Activated CD4-positive, alpha-beta T cell treated with anti-CD3 and anti-CD28 coated beads, Interleukin-2, amount 10 ng/mL, durations not matched to agents 24 days and 14 days (primary cell): ENCODE measurements around the gene LPAR3. TPM values are rescaled to one million over a fixed set of nuclear protein-coding genes. Genes with fewer than 3 reads are reported as not detected.

Experiments
- DNase-seq: peaks from one replicate; pipeline ENCODE4 v3.0.0; 2022
- H3K27ac Mint-ChIP-seq: one replicate; pipeline ENCODE4 v1.8.0; 2022; ENCODE audit warnings: mild to moderate bottlenecking, mixed read lengths
- H3K27me3 Mint-ChIP-seq: one replicate; pipeline ENCODE4 v1.8.0; 2022; ENCODE audit warnings: mixed read lengths
- H3K36me3 Mint-ChIP-seq: one replicate; pipeline ENCODE4 v1.8.0; 2022; ENCODE audit warnings: low read depth, mild to moderate bottlenecking, mixed read lengths
- H3K4me1 Mint-ChIP-seq: one replicate; pipeline ENCODE4 v1.8.0; 2021; ENCODE audit warnings: mixed read lengths
- H3K4me3 Mint-ChIP-seq: one replicate; pipeline ENCODE4 v1.8.0; 2022; ENCODE audit warnings: mild to moderate bottlenecking, moderate library complexity, mixed read lengths
- H3K9me3 Mint-ChIP-seq: one replicate; pipeline ENCODE4 v1.8.0; 2021; ENCODE audit warnings: mixed read lengths
- intact Hi-C: fragments of 100-400 bp; cut with micrococcal nuclease; formaldehyde crosslinking; loops from one replicate; pipeline ENCODE4 v1.15.1; 2023
- total RNA-seq: library from RNA; stranded (reverse); gene quantifications from 2 replicates; pipeline ENCODE4 v1.2.3, GENCODE V29; 2022

LPAR3 gene, protein sequence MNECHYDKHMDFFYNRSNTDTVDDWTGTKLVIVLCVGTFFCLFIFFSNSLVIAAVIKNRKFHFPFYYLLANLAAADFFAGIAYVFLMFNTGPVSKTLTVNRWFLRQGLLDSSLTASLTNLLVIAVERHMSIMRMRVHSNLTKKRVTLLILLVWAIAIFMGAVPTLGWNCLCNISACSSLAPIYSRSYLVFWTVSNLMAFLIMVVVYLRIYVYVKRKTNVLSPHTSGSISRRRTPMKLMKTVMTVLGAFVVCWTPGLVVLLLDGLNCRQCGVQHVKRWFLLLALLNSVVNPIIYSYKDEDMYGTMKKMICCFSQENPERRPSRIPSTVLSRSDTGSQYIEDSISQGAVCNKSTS
- 0.19 and 0.21 TPM in 2 replicates for total RNA-seq

GRCh38 chr1:84892705-84893618 lies at the start of gene LPAR3:
TSS of gene LPAR3 (minus strand) at chr1:84893206. CDS start at chr1:84866120, 27,086 bp downstream.
- Mint-ChIP-seq H3K4me1 (peaks cover 24% of the 10 kb centered on the region), H3K9me3 (no peaks in the 10 kb centered on the region), H3K27me3 (peaks cover 49% of the 10 kb centered on the region), H3K27ac (no peak within 1 kb of the TSS), H3K4me3 (peak within 1 kb of the TSS; percentile 76), H3K36me3 (no peaks in the 10 kb centered on the region)
- DNase-seq, result peak; percentile 77
- intact Hi-C loops, result loop anchor here (5.0 kb wide), 1 partner anchor 41 kb away; no protein-coding TSS in a partner anchor

DNA sequence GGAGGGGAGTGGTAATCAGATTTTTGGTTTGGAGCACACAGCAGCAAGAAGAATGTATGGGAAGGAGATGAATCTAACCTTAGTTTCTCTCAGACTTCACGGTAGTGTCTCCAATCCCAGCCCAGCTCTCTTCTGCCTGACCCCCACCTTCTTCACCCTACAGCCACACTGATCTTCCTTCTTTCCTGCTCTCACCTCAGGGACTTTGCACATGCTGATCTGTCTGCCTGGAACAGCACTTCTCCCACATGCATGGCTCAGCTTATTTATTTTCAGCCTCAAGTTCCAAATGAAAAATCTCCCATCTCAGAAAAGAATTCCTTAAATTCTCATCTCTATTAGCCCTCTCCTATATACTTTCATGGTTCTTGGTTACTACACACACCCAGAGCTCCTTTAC lies 48.8 kb upstream of the LPAR3 start:
- peak; percentile 43 for DNase-seq
- intact Hi-C loops, result loop anchor here (10.0 kb wide), 1 partner anchor 797 kb away; the partner anchor contains the start of gene PRKACB
- no peak overlapping the region for H3K4me3 Mint-ChIP-seq
- H3K36me3 Mint-ChIP-seq, result peaks cover 18% of the 10 kb centered on the region
- no peaks in the 10 kb centered on the region for H3K9me3 Mint-ChIP-seq
- no peak overlapping the region for H3K27ac Mint-ChIP-seq
- H3K27me3 Mint-ChIP-seq, result no peaks in the 10 kb centered on the region
- peaks cover 21% of the 10 kb centered on the region for H3K4me1 Mint-ChIP-seq

GRCh38 chr1:84940481-84940880 lies 47.5 kb upstream of the LPAR3 start:
- no peak overlapping the region for H3K27ac Mint-ChIP-seq
- H3K4me3 Mint-ChIP-seq, result no peak overlapping the region
- H3K27me3 Mint-ChIP-seq, result no peaks in the 10 kb centered on the region
- H3K4me1 Mint-ChIP-seq, result peaks cover 17% of the 10 kb centered on the region
- H3K9me3 Mint-ChIP-seq, result no peaks in the 10 kb centered on the region
- H3K36me3 Mint-ChIP-seq, result peaks cover 17% of the 10 kb centered on the region
- DNase-seq, result no peak
- intact Hi-C loops, result loop anchor here (10.0 kb wide), 1 partner anchor 796 kb away; the partner anchor contains the start of gene PRKACB

GRCh38 chr1:84939761-84940160 lies 46.8 kb upstream of the LPAR3 start:
- peaks cover 10% of the 10 kb centered on the region for H3K4me1 Mint-ChIP-seq
- intact Hi-C loops, result loop anchor here (10.0 kb wide), 3 partner anchors 315 to 795 kb away; partner anchors contain the start of gene PRKACB
- H3K27me3 Mint-ChIP-seq, result no peaks in the 10 kb centered on the region
- H3K4me3 Mint-ChIP-seq, result no peak overlapping the region
- peaks cover 20% of the 10 kb centered on the region for H3K36me3 Mint-ChIP-seq
- no peaks in the 10 kb centered on the region for H3K9me3 Mint-ChIP-seq
- H3K27ac Mint-ChIP-seq, result no peak overlapping the region
- DNase-seq, result no peak

- Mint-ChIP-seq H3K9me3 (no peaks in the 10 kb centered on the region), H3K4me3 (no peak overlapping the region), H3K27me3 (no peaks in the 10 kb centered on the region), H3K27ac (no peak overlapping the region), H3K36me3 (peaks cover 20% of the 10 kb centered on the region), H3K4me1 (peaks cover 4% of the 10 kb centered on the region)
- intact Hi-C loops, result loop anchor here (10.0 kb wide), 2 partner anchors 314 to 494 kb away; no protein-coding TSS in a partner anchor
- DNase-seq, result no peak
These were observed 46.1 kb upstream of the LPAR3 start for GRCh38 chr1:84939151-84939550.

- Mint-ChIP-seq H3K27me3 (no peaks in the 10 kb centered on the region), H3K36me3 (peaks cover 29% of the 10 kb centered on the region)
These were observed 43.3 kb upstream of the LPAR3 start for GRCh38 chr1:84936116-84936810.

DNA sequence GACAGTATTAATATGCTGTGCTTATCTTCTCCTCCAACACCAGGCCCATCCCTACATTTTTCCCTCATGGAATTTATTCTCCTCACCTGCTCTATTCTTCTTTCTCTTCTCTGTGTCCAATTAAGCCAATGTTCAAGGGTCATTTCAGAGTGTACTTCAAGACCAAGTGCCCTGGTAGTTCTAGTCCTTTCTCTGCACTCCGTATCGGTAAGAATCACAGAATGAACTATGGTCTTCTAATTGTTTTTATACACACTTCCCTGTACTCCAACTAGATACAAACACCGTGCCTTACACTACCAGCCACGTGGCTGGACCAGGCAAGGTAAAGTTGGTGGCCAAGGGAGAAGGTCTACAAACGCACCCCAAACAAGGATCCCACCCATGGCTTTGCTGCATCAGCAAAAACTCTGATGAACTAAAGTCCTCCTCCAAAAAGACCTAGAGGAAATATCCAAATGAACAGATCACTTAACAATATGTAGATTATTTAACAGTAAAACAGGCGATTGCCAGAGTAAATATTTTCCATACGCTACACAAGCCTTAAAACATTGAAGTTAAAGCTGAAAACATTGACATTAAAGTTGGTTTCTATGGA lies 40.1 kb upstream of the LPAR3 start:
- Mint-ChIP-seq H3K27me3 (no peaks in the 10 kb centered on the region), H3K27ac (no peak overlapping the region), H3K9me3 (no peaks in the 10 kb centered on the region), H3K4me1 (peaks cover 17% of the 10 kb centered on the region), H3K4me3 (no peak overlapping the region), H3K36me3 (peaks cover 40% of the 10 kb centered on the region)
- DNase-seq, result no peak
- intact Hi-C loops, result loop anchor here (10.0 kb wide), 2 partner anchors 308 to 488 kb away; no protein-coding TSS in a partner anchor

More at GRCh38 chr1:84936116-84936810, 43.3 kb upstream of the LPAR3 start:
- intact Hi-C loops, result loop anchor here (1.0 to 10.0 kb wide), 4 partner anchors 164 to 491 kb away; no protein-coding TSS in a partner anchor
- H3K4me3 Mint-ChIP-seq, result no peak overlapping the region
- peak; percentile 82 for DNase-seq
- H3K27ac Mint-ChIP-seq, result no peak overlapping the region
- H3K4me1 Mint-ChIP-seq, result peaks cover 4% of the 10 kb centered on the region
- H3K9me3 Mint-ChIP-seq, result no peaks in the 10 kb centered on the region

DNA sequence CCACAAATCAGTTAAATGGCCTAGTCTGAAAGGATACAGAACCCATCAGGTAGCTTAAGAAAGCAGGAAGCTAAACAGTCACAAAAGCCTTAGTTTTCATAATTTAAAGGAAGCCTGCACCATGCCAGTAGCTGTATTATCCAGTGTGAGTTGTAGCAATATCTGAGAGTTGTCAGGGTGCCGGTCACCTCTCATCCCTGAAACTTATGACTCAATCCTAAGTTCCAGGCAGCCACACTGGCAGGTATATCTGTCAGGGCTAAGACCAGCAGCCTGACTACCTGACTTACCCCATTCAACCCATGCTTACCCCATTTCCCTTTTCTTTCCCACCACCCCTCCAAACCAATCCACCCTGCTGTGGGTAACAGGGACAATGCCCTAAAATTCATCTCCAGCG lies 37.8 kb upstream of the LPAR3 start:
- no peak overlapping the region for H3K27ac Mint-ChIP-seq
- H3K27me3 Mint-ChIP-seq, result no peaks in the 10 kb centered on the region
- H3K36me3 Mint-ChIP-seq, result peaks cover 40% of the 10 kb centered on the region
- no peak for DNase-seq
- H3K4me3 Mint-ChIP-seq, result no peak overlapping the region
- no peaks in the 10 kb centered on the region for H3K9me3 Mint-ChIP-seq
- intact Hi-C loops, result loop anchor here (10.0 kb wide), 2 partner anchors 306 to 486 kb away; no protein-coding TSS in a partner anchor
- H3K4me1 Mint-ChIP-seq, result peaks cover 13% of the 10 kb centered on the region

- Mint-ChIP-seq H3K27ac (no peak overlapping the region), H3K9me3 (no peaks in the 10 kb centered on the region), H3K4me1 (peaks cover 13% of the 10 kb centered on the region), H3K36me3 (peaks cover 40% of the 10 kb centered on the region), H3K4me3 (no peak overlapping the region), H3K27me3 (no peaks in the 10 kb centered on the region)
- DNase-seq, result no peak
- intact Hi-C loops, result loop anchor here (10.0 kb wide), 2 partner anchors 306 to 486 kb away; no protein-coding TSS in a partner anchor
These were observed 37.3 kb upstream of the LPAR3 start for GRCh38 chr1:84930329-84930728.

DNA sequence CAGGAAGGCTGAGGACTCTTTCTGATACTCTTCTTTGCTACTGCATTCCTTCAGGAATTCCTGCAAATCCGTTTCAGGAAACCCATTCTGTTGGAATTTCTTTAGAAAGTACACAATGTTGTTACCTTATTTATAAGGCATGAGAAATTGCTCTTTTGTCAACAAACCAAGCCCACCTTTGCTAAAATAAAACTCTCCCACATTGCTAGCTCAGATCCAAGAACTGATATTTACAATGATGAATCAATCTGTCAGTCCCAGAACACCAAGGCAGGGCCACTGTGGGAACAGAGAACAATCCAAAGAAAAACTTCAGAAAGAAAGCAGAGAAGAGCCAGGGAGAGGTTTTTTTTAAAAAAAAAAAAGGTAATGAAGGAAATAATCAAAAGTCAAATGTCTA lies 36.6 kb upstream of the LPAR3 start:
- Mint-ChIP-seq H3K4me1 (peaks cover 13% of the 10 kb centered on the region), H3K9me3 (no peaks in the 10 kb centered on the region), H3K36me3 (peaks cover 37% of the 10 kb centered on the region), H3K27ac (no peak overlapping the region), H3K4me3 (no peak overlapping the region), H3K27me3 (no peaks in the 10 kb centered on the region)
- no peak for DNase-seq
- intact Hi-C loops, result no loop called here

- no peaks in the 10 kb centered on the region for H3K27me3 Mint-ChIP-seq
- intact Hi-C loops, result no loop called here
- H3K36me3 Mint-ChIP-seq, result peaks cover 37% of the 10 kb centered on the region
- H3K4me1 Mint-ChIP-seq, result peaks cover 13% of the 10 kb centered on the region
- no peak overlapping the region for H3K27ac Mint-ChIP-seq
- DNase-seq, result no peak
- H3K9me3 Mint-ChIP-seq, result no peaks in the 10 kb centered on the region
- no peak overlapping the region for H3K4me3 Mint-ChIP-seq
These were observed 36.0 kb upstream of the LPAR3 start for GRCh38 chr1:84928979-84929378.

- intact Hi-C loops, result no loop called here
- Mint-ChIP-seq H3K4me1 (no peaks in the 10 kb centered on the region), H3K27me3 (peaks cover 6% of the 10 kb centered on the region), H3K9me3 (no peaks in the 10 kb centered on the region), H3K36me3 (peaks cover 11% of the 10 kb centered on the region), H3K4me3 (no peak overlapping the region), H3K27ac (no peak overlapping the region)
- DNase-seq, result peak; percentile 43
These were observed 30.3 kb upstream of the LPAR3 start for GRCh38 chr1:84923317-84923716.

- DNase-seq, result peak; percentile 16
- no peak overlapping the region for H3K27ac Mint-ChIP-seq
- H3K4me3 Mint-ChIP-seq, result no peak overlapping the region
- peaks cover 12% of the 10 kb centered on the region for H3K27me3 Mint-ChIP-seq
- no peaks in the 10 kb centered on the region for H3K9me3 Mint-ChIP-seq
- no peaks in the 10 kb centered on the region for H3K36me3 Mint-ChIP-seq
- H3K4me1 Mint-ChIP-seq, result no peaks in the 10 kb centered on the region
- intact Hi-C loops, result no loop called here
These were observed 27.2 kb upstream of the LPAR3 start for GRCh38 chr1:84920159-84920558.
